ENCODE data around the gene KRTAP1-1.

DNA sequence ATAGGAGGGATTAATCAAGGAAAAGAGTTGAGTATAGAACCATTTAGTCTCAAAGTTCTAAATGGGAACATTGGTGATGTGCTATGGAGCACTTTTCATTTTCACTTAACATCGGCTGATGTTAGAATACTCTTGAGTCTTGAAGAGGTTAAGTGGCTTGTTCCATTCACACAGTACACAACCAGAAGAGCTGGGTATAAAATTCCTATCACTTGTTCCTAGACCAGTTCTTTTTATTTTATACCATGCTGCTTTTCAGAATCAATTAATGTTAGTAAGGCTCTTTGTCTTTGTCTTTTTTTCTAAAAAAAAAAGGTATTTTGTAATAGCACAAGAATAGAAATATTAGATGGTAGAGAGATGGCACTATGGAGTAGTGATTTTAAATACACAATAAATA lies 1.7 kb upstream of the KRTAP1-1 start:
- TF ChIP-seq, protein P1, sequence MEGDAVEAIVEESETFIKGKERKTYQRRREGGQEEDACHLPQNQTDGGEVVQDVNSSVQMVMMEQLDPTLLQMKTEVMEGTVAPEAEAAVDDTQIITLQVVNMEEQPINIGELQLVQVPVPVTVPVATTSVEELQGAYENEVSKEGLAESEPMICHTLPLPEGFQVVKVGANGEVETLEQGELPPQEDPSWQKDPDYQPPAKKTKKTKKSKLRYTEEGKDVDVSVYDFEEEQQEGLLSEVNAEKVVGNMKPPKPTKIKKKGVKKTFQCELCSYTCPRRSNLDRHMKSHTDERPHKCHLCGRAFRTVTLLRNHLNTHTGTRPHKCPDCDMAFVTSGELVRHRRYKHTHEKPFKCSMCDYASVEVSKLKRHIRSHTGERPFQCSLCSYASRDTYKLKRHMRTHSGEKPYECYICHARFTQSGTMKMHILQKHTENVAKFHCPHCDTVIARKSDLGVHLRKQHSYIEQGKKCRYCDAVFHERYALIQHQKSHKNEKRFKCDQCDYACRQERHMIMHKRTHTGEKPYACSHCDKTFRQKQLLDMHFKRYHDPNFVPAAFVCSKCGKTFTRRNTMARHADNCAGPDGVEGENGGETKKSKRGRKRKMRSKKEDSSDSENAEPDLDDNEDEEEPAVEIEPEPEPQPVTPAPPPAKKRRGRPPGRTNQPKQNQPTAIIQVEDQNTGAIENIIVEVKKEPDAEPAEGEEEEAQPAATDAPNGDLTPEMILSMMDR (IDR thresholded peaks at IDR 0.05; ENCODE audit: low read depth, low read length): no peak
- TF ChIP-seq EZH2phosphoT487 (IDR thresholded peaks at IDR 0.05; ENCODE audit: low read depth): no peak

All from OCI-LY3 (cell line).